ENCODE measurements around the gene SP9.

DNA sequence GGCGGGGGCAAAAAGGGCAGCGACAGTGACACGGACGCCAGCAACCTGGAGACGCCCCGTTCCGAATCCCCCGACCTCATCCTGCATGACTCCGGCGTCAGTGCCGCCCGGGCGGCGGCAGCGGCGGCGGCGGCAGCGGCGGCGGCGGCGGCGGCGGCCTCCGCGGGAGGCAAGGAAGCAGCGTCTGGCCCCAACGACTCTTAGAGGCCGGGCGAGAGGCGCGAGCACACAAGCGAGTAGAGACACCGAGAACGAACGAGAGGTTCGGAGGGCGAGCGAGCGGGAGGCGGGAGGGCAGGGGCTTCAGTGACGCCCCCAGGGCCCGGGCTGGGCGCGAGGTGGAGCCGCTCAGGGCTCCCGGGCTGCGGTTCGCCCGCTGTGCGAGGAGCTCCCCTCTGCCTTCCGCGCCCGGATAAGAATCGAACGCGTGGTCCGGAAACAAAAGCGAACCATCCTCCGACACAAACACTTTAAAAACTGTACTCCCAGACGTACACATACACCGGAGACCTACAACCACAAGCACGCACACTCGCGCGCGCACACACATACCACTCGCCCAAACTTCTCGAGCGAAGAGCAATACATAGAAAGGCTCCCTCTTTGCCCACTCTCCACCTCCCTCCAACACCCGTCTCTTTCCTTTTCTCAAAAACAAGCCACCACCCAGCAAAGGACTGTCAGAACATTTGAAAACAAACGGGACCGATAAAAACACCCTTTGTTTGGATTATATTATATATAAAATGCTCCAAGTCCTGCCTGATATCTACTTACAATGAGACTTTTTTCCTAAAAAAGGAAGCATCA, 2.8 kb downstream of the SP9 start:
- TF ChIP-seq CTCF (conservative IDR thresholded peaks at IDR 0.05) (no peak), EZH2 (IDR thresholded peaks at IDR 0.05; ENCODE audit: low read depth) (no peak)

Data from PC-9 (cell line).